Measurements from ENCODE around the gene B4GALNT4. TPM values are rescaled to one million over a fixed set of nuclear protein-coding genes. Genes with fewer than 3 reads are reported as not detected.

The B4GALNT4 gene
- total RNA-seq, 1 donor from 2014 or later, result 16.4 TPM

GRCh38 chr11:393219-394033, 24.1 kb downstream of the B4GALNT4 start:
- no peak overlapping the region for H3K4me3 Mint-ChIP-seq
- Histone ChIP-seq H3K4me1 (peaks cover 10% of the 10 kb centered on the region), H3K27me3 (no peaks in the 10 kb centered on the region), H4K20me1 (ENCODE audit: low read depth) (no peaks in the 10 kb centered on the region), H3K36me3 (no peaks in the 10 kb centered on the region), H3K9ac (no peak overlapping the region), H3F3A (ENCODE audit: low read depth) (no peaks in the 10 kb centered on the region), H3K4me3 (no peak overlapping the region), H2AFZ (replicated peaks) (peak overlapping the region; percentile 91), H3K4me2 (peak overlapping the region; percentile 35), H3K9me3 (ENCODE audit: low read depth) (no peaks in the 10 kb centered on the region), H3K79me2 (ENCODE audit: low read depth) (no peaks in the 10 kb centered on the region), H3K27ac (no peak overlapping the region)
- no peak for DNase-seq (ENCODE audit: low spot score)
- no peaks in the 10 kb centered on the region for H3K36me3 Mint-ChIP-seq
- no peak overlapping the region for H3K27ac Mint-ChIP-seq
- TF ChIP-seq CTCF (IDR thresholded peaks at IDR 0.05) (no peak), EZH2phosphoT487 (IDR thresholded peaks at IDR 0.05) (no peak), EZH2 (IDR thresholded peaks at IDR 0.05) (no peak)
- H3K9me3 Mint-ChIP-seq, result no peaks in the 10 kb centered on the region
- H3K27me3 Mint-ChIP-seq (ENCODE audit: insufficient read depth, low read depth), result peaks cover 2% of the 10 kb centered on the region
- H3K4me1 Mint-ChIP-seq, result no peaks in the 10 kb centered on the region

GRCh38 chr11:394034-394857, 24.9 kb downstream of the B4GALNT4 start, which contains the start of gene PKP3:
PKP3 (plus strand) TSS chr11:394209; CDS start chr11:394293, 84 bp downstream.
- H2AFZ ChIP-seq (replicated peaks), result peak within 1 kb of the TSS; percentile 91
- H3K27ac Mint-ChIP-seq, result peak within 1 kb of the TSS; percentile 34
- peak; percentile 63 for DNase-seq (ENCODE audit: low spot score)
- peaks cover 4% of the 10 kb centered on the region for H3K27me3 Mint-ChIP-seq (ENCODE audit: insufficient read depth, low read depth)
- H3K4me1 ChIP-seq, result peaks cover 10% of the 10 kb centered on the region
- no peaks in the 10 kb centered on the region for H3K36me3 ChIP-seq
- peaks cover 4% of the 10 kb centered on the region for H3K9me3 Mint-ChIP-seq
- no peaks in the 10 kb centered on the region for H3K36me3 Mint-ChIP-seq
- no peaks in the 10 kb centered on the region for H3K4me1 Mint-ChIP-seq
- no peaks in the 10 kb centered on the region for H3K9me3 ChIP-seq (ENCODE audit: low read depth)
- no peak within 1 kb of the TSS for H3K9ac ChIP-seq
- no peaks in the 10 kb centered on the region for H4K20me1 ChIP-seq (ENCODE audit: low read depth)
- no peaks in the 10 kb centered on the region for H3K79me2 ChIP-seq (ENCODE audit: low read depth)
- H3K27ac ChIP-seq, result no peak within 1 kb of the TSS
- H3K4me3 ChIP-seq, result no peak within 1 kb of the TSS
- no peak for TF ChIP-seq EZH2phosphoT487 (IDR thresholded peaks at IDR 0.05)
- TF ChIP-seq CTCF (IDR thresholded peaks at IDR 0.05), result no peak
- no peak for TF ChIP-seq EZH2 (IDR thresholded peaks at IDR 0.05)
- H3K27me3 ChIP-seq, result no peaks in the 10 kb centered on the region
- peak within 1 kb of the TSS; percentile 55 for H3K4me3 Mint-ChIP-seq
- peak within 1 kb of the TSS; percentile 35 for H3K4me2 ChIP-seq
- no peaks in the 10 kb centered on the region for H3F3A ChIP-seq (ENCODE audit: low read depth)

GRCh38 chr11:394858-395655, 25.8 kb downstream of the B4GALNT4 start:
- no peaks in the 10 kb centered on the region for H3K4me1 Mint-ChIP-seq
- peaks cover 6% of the 10 kb centered on the region for H3K27me3 Mint-ChIP-seq (ENCODE audit: insufficient read depth, low read depth)
- no peak overlapping the region for H3K9ac ChIP-seq
- peak overlapping the region; percentile 34 for H3K27ac Mint-ChIP-seq
- H3K4me1 ChIP-seq, result peaks cover 10% of the 10 kb centered on the region
- DNase-seq (ENCODE audit: low spot score), result no peak
- H3K4me3 ChIP-seq, result no peak overlapping the region
- peak overlapping the region; percentile 91 for H2AFZ ChIP-seq (replicated peaks)
- no peaks in the 10 kb centered on the region for H3K27me3 ChIP-seq
- no peaks in the 10 kb centered on the region for H3K79me2 ChIP-seq (ENCODE audit: low read depth)
- no peaks in the 10 kb centered on the region for H3K36me3 ChIP-seq
- H3K4me3 Mint-ChIP-seq, result peak overlapping the region; percentile 55
- no peak for TF ChIP-seq EZH2phosphoT487 (IDR thresholded peaks at IDR 0.05)
- no peak for TF ChIP-seq CTCF (IDR thresholded peaks at IDR 0.05)
- TF ChIP-seq EZH2 (IDR thresholded peaks at IDR 0.05), result no peak
- H3K36me3 Mint-ChIP-seq, result no peaks in the 10 kb centered on the region
- no peak overlapping the region for H3K4me2 ChIP-seq
- no peaks in the 10 kb centered on the region for H3F3A ChIP-seq (ENCODE audit: low read depth)
- H3K27ac ChIP-seq, result no peak overlapping the region
- no peaks in the 10 kb centered on the region for H3K9me3 ChIP-seq (ENCODE audit: low read depth)
- no peaks in the 10 kb centered on the region for H4K20me1 ChIP-seq (ENCODE audit: low read depth)
- peaks cover 9% of the 10 kb centered on the region for H3K9me3 Mint-ChIP-seq

Measured in neural progenitor cell (in vitro differentiated cells).